DOHH2 (cell line): Measurements from ENCODE around the gene ZMIZ1.

Experiments used
- CTCF ChIP-seq: fragments of 200-600 bp; sonication (generic); IDR thresholded peaks from one replicate; pipeline ENCODE4 v1.5.1; 2014; ENCODE audit warnings: antibody characterized with exemption, mild to moderate bottlenecking, low read depth, low read length; ENCODE audit not compliant: poor library complexity, severe bottlenecking
- EZH2phosphoT487 ChIP-seq: fragments of 200-600 bp; sonication (generic); IDR thresholded peaks from 2 replicates; pipeline ENCODE4 v1.6.1; 2017; ENCODE audit warnings: borderline replicate concordance, mild to moderate bottlenecking, antibody characterized with exemption, low read length, moderate library complexity, mixed read lengths

GRCh38 chr10:79331226-79331625, 262.5 kb downstream of the ZMIZ1 start:
- TF ChIP-seq CTCF: no peak
- TF ChIP-seq EZH2phosphoT487: no peak
